HPDE6-E6E7 (cell line): ENCODE measurements around the gene TRPV4.

Source experiments
- DNase-seq: peaks from one replicate; pipeline ENCODE4 v3.0.0; 2011; ENCODE audit warnings: missing footprints; ENCODE audit errors: extremely low spot score

TRPV4 gene

DNA sequence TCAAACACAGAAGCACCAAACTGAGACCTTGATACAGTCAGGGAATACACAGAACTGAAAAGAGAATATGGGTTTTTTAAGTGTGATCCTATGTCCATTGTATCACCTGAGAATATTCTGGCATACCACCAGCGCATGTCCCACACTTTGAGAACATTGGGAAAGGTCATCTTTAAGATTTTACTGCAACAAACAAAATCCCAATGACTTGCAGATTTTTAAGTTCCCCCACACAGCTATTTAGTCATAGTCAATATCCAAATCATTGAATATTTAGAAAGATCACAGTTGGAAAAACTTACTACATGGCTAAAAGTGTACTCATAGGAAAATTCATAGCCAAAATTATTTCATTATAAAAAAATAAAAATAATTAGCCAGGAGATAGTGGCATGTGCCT is 54.5 kb downstream of the TRPV4 start:
- DNase-seq, result no peak

DNA sequence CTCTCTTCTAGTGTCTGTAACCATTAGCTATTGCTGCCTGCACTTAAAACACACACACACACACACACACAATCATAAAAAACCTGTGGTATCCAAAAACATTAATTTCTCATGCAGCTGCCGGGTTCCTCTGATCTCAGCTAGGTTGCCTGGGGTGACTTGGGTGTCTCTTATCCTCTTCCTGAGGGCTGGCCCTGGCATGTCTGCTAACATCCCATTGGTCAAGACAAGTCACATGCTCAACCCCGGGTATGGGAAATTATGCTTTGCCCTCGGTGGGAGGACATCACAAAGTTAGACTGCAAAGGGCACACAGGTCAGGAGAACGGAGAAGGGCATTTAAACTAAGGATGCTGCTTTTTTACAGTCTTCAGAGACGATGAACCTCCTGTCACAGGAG is 55.7 kb downstream of the TRPV4 start:
- DNase-seq, result peak; percentile 73

GRCh38 chr12:109776624-109777023 is 56.6 kb downstream of the TRPV4 start:
- no peak for DNase-seq

- peak; percentile 73 for DNase-seq
These were observed 57.9 kb downstream of the TRPV4 start for GRCh38 chr12:109775172-109775881.

GRCh38 chr12:109773384-109774011 is 59.7 kb downstream of the TRPV4 start:
- peak; percentile 59 for DNase-seq

- DNase-seq, result no peak
These were observed 60.4 kb downstream of the TRPV4 start for GRCh38 chr12:109772622-109773321.

GRCh38 chr12:109771746-109772621 is 61.2 kb downstream of the TRPV4 start:
- no peak for DNase-seq

GRCh38 chr12:109770861-109771670 is 62.1 kb downstream of the TRPV4 start:
- DNase-seq, result no peak

GRCh38 chr12:109770104-109770860 is 62.9 kb downstream of the TRPV4 start:
- DNase-seq, result no peak

- no peak for DNase-seq
These were observed 64.1 kb downstream of the TRPV4 start for GRCh38 chr12:109768901-109769670.

DNA sequence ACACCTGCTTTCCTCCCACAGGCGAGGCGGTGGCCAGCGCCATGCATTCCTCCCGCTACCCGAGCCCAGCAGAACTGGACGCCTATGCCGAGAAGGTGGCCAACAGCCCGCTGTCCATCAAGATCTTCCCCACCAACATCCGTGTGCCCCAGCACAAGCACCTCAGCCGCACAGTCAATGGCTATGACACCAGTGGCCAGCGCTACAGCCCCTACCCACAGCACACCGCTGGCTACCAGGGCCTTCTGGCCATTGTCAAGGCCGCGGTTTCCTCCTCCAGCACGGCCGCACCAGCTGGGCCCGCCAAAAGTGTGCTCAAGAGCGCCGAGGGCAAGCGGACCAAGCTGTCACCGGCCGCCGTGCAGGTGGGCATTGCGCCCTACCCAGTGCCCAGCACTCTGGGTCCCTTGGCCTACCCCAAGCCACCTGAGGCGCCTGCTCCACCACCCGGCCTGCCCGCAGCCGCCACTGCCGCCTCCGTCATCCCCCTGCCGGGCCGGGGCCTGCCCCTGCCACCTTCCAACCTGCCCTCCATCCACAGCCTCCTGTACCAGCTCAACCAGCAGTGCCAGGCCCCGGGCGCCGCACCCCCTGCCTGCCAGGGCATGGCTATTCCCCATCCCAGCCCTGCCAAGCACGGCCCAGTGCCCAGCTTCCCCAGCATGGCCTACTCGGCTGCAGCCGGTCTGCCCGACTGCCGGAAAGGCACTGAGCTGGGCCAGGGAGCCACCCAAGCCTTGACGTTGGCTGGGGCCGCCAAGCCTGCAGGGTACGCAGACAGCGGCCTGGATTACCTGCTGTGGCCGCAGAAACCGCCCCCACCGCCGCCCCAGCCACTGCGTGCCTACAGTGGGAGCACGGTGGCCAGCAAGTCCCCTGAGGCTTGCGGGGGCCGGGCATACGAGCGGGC is 65.0 kb downstream of the TRPV4 start:
- DNase-seq, result no peak

GRCh38 chr12:109767456-109767855 is 65.7 kb downstream of the TRPV4 start:
- DNase-seq, result no peak

DNA sequence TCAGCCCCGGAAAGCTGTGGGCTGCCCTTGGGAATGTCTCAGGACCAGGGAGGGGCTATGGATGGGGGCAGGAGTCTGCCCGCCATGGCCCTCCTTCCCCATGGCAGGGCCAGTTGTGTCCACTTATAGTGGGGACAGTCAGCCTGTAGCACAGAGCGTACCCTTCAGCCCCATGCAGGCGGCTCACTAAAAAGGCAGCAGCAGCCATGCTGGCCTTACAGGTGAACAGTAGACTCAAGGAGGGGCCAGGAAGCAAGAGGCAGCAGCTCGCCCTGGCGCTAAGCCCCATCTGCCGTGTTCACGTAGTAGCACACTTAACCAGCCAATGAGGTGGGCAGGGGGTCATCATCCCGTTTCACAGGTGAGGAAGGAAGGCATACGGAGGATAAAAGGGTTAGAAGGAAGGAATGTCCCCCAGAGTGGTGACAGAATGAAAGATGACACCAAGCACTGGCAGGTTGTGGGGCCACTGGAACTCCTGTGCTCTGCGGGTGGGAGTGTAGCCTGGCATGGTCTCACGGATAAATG is 66.9 kb downstream of the TRPV4 start:
- no peak for DNase-seq

DNA sequence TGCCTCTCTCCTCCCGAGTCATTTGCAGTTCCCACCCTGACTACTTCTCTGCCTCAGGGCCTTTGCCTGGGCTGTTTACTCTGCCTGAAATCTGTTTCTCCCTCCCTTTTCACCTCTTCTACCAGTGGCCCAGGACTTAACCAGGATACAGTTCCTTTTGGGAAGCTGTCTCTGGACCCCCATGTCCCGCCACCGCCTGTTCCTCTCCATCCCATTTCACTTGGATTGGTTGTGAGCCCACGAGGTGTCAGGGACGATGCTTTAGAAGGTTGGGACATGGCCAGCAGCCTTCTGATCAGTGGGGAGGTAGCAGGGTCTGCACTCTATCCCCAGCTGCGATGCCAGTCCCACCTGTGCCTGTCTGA is 67.8 kb downstream of the TRPV4 start:
- no peak for DNase-seq

GRCh38 chr12:109764776-109765445 is 68.3 kb downstream of the TRPV4 start:
- DNase-seq, result no peak

- DNase-seq, result no peak
These were observed 69.1 kb downstream of the TRPV4 start for GRCh38 chr12:109764123-109764522.

GRCh38 chr12:109763201-109763841 is 69.9 kb downstream of the TRPV4 start:
- peak; percentile 22 for DNase-seq
